ENCODE data around the gene GCG. TPM values are rescaled to one million over a fixed set of nuclear protein-coding genes. Genes with fewer than 3 reads are reported as not detected.

Gene GCG
- total and polyA plus RNA-seq, 12 donors = 0.32 TPM; not detected in 11

DNA sequence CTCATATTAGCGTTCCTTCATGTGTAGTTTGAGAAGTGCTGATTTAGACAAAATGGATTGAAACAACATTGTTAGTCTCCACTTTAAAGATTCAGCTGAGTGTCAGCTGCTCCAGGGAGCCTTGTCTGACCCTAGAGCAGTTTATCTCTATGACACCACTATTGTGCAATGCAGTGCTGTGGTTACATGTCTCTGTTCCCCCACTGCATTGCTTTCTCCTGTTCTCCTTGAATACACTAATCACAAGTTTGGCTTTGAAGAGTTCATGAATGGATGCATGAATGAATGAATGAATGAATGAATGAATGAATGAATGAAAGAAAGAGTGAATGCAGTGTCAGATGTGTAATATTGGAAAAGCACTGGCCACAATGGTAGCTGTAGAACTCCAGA, 38.3 kb downstream of the GCG start:
- Histone ChIP-seq H3K4me1 (peaks cover 3 to 45% (median 17%) of the 10 kb centered on the region in 9 donors), H3K27ac (peak overlapping the region in 3 of 10 donors; percentile 31 to 51 (median 39)), H3K9me3 (peaks cover 0 to 9% (median 0%) of the 10 kb centered on the region in 11 donors), H3K27me3 (no peaks in the 10 kb centered on the region), H3K4me3 (no peak overlapping the region), H3K36me3 (no peaks in the 10 kb centered on the region)
- peak in 1 of 2 donors; percentile 37 for DNase-seq
- TF ChIP-seq CTCF (IDR thresholded peaks at IDR 0.05) = no peak
- ATAC-seq = peak; percentile 73 to 97 (median 90)
- 64 to 67% methylated on average over 1 of the region's 1 CpG for WGBS, 2 donors
- intact Hi-C loops (cut with DNase I) = loop anchor here in 2 of 10 donors (5.0 kb wide), 2 partner anchors 81 to 91 kb away; no protein-coding TSS in a partner anchor

DNA sequence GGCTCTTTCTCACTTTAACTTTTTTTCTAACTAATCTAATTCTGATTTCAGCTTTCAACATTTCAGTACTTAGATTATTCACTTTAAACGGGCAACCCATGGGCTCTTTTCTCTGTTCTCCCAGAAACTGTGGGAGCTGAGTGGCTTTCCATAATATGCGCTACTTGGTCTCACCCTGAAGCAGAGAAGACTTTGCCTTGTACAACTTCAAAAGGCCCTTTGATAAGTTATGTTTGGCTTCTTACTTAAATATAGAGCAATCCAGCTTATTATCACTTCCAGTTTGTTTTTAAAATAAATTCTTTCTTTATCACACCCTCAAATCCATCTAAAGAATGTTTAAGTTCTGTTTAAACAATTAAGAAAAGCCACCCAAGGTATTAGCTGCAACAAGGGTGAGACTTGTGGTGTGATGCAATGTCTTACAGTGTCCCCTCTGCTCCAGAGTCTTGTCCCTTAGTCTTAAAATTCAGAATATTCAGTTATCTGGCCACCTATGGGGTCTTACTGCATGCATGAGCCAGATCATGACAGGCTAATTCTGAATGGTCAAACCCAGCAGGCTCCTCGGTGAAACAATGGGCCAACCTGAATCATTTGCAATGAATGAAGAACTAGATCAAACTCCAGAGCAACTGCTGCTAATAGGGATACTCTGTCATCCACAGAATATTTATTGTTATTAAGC, 38.8 kb downstream of the GCG start:
- Histone ChIP-seq H3K27ac (peak overlapping the region in 3 of 10 donors; percentile 31 to 51 (median 39)), H3K4me3 (no peak overlapping the region), H3K4me1 (peaks cover 3 to 40% (median 16%) of the 10 kb centered on the region in 9 donors), H3K36me3 (no peaks in the 10 kb centered on the region), H3K27me3 (no peaks in the 10 kb centered on the region), H3K9me3 (peaks cover 0 to 9% (median 0%) of the 10 kb centered on the region in 11 donors)
- TF ChIP-seq CTCF (IDR thresholded peaks at IDR 0.05) = no peak
- 70 to 75% methylated on average over 3 of the region's 3 CpGs for WGBS, 2 donors
- DNase-seq = no peak
- intact Hi-C loops (cut with DNase I) = loop anchor here in 2 of 10 donors (5.0 kb wide), 2 partner anchors 81 to 91 kb away; no protein-coding TSS in a partner anchor
- ATAC-seq = peak in 4 of 8 donors; percentile 10 to 36 (median 22)

DNA sequence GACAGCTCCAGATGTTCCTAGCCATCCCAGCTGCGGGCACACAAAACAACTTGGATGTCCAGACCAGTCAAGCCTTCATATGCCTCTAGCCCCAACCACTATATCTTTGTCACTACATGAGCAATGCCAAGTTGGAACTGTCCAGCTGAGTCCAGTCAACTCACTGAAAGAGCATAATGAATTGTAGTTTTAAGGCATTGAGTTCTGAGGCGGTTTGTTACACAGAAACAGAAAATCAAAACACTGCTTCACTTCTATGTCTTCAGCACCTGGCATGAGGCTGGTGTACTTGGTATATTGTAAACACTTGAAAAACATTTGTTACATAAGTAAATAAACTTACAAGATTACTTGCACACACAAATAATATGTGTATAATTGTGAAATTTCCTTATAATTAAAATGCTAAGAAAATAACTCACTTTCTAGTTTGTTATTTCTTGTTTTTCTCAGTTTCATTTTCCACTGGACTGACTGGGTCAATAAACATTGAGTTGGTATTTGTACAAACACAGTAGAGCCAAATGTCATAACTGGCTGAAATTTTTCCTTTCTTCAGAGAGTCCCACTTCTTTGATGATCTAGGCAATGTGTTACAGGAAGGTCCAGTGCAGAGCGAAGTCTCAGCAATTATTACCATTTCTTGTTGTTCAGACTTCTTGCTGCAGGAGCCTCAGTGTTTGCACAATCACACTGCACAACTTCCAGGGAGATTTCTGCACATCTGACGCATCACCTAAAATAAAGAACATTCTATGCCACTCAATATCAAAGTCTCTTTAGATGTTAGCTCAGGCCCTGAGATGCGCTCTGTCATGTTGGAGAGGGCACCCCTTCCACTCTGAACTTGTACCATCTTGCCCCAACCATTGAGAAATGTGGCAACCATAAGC, 39.8 kb downstream of the GCG start:
- intact Hi-C loops (cut with DNase I) = loop anchor here in 2 of 10 donors (5.0 kb wide), 2 partner anchors 80 to 90 kb away; no protein-coding TSS in a partner anchor
- H3K4me1 ChIP-seq = peaks cover 3 to 32% (median 16%) of the 10 kb centered on the region in 9 donors
- DNase-seq = no peak
- H3K36me3 ChIP-seq = no peaks in the 10 kb centered on the region
- peaks cover 0 to 9% (median 0%) of the 10 kb centered on the region in 11 donors for H3K9me3 ChIP-seq
- TF ChIP-seq CTCF (IDR thresholded peaks at IDR 0.05) = no peak
- no peaks in the 10 kb centered on the region for H3K27me3 ChIP-seq
- H3K4me3 ChIP-seq = no peak overlapping the region
- no peak overlapping the region for H3K27ac ChIP-seq
- no peak for ATAC-seq
- 94 to 98% methylated on average over 5 of the region's 5 CpGs for WGBS, 2 donors

DNA sequence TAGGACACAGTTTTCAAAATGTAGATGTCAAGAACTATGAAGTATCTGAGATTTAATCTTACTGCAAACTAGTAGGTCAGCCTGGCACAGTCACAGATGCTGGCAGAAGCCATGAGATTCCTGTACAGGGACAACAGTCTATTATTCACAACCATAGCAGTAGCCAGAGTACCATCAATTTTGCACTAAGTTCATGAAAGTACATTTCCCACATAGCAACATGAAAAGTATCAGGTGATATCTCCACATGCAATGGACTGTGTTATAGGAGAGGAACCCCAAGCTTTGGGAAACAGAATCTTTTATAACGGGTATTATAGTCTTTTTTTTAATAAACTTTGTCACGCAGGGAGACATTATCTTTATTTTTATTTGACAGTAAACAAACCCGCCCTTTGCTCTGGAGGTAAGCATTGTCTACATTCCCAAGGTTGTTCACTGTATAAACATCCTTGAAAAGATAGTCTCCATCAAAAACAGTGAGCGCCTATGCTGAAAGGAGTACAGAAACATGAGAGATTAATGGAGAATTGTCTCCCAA, 44.6 kb downstream of the GCG start:
- no peaks in the 10 kb centered on the region for H3K27me3 ChIP-seq
- H3K36me3 ChIP-seq = no peaks in the 10 kb centered on the region
- H3K4me1 ChIP-seq = peaks cover 0 to 13% (median 7%) of the 10 kb centered on the region in 9 donors
- no peak for TF ChIP-seq CTCF (IDR thresholded peaks at IDR 0.05)
- DNase-seq = no peak
- ATAC-seq = peak in 1 of 8 donors; percentile 41
- no peaks in the 10 kb centered on the region for H3K9me3 ChIP-seq
- H3K4me3 ChIP-seq = no peak overlapping the region
- intact Hi-C loops (cut with DNase I) = no loop called here
- H3K27ac ChIP-seq = peak overlapping the region in 3 of 10 donors; percentile 3 to 48 (median 11)
- WGBS, 2 donors = 88 to 89% methylated on average over 4 of the region's 4 CpGs
